Limb (tissue), 2 donors: ENCODE measurements around the gene TRIP6.

Source experiments
- DNase-seq, 2 donors: peaks; one replicate each; pipeline ENCODE4 v3.0.0-alpha.2; 2016; ENCODE audit errors: extremely low spot score in 2 of 2

The TRIP6 gene

DNA sequence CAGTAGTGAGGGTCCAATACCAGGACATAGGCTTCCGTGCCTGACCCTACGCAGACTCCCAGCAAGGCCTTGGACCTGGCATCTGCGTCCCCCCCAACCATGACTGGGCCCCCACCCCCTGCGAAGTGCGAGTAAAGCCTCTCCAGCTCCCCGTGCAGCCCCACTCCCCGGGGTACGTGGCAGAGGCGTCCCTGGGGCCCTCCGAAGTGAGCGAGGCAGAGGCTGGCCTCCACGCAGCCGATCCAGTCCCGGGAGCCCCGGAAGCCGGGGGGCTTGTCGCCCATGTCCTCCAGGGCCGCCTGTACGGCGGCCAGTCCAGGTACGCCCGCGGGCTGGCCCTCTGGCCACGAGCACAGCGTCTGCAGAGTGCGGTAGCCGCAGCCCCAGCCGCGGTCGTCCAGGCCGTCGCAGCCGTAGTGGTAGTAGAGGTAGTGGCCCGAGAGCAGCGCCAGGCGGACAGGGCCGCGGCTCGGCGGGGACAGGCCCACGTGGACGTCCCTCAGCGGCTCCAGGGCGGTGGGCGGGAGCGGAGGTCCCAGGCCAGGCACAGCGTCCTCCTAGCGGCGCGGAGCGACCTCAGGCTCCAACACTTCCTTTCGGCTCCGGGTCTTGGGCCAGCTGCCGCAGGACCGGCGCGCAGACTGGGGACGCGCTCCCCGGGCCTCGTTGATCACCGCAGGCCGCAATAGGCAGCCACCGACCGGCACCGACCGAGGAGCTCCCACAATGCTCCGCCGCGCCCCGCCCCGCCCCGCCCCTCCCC, 22.0 kb downstream of the TRIP6 start, which contains the start of gene UFSP1:
TSS of gene UFSP1 (minus strand) at position 728 of the 763 bp plus-strand sequence. CDS start at position 284, 444 bp downstream.
- DNase-seq: no peak

DNA sequence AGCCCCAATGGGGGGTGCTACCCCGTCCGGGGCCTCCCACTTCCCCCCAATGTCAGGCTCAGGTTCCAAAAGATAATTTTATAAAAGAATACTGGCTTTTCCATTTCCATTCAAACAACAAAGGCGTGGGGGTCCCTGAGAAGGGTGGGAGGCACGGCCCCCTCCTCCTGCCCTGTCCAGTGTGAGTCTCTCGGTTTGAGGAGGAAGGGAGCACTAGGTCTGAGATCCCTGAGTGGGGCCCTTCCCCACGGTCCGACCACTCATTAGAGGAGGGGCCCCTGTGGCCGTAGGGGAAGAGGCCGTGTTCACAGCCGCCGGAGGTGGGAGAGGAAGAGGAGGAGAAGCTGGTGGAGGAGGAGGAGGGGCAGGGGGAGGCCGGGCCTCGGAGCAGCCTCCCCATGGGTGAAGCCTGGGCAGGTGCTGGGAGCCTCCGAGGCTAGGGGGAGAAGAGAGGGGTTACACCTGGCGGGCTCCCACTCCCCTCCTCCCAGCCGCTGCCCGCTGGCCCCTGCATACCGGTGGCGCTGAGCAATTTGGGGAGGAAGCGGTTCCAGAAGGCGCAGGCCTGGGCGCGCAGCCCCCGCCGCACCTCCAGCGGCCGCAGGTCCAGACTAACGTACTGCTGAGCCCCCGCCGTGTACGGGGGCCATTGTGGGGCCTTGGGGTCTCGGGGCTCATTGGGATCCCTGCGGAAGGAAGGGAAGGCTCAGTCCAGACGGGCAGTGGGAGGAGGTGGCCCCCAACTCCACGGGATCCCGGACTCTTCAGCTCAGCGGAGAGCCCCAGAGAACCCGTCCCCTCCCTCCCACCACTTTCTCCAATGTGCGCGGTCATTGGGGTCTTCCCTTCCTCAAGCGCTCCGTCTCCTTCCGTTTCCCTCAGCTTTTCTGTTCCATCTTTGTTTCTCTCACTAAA, 23.7 kb downstream of the TRIP6 start:
- DNase-seq: peak in 1 of 2 donors; percentile 64

DNA sequence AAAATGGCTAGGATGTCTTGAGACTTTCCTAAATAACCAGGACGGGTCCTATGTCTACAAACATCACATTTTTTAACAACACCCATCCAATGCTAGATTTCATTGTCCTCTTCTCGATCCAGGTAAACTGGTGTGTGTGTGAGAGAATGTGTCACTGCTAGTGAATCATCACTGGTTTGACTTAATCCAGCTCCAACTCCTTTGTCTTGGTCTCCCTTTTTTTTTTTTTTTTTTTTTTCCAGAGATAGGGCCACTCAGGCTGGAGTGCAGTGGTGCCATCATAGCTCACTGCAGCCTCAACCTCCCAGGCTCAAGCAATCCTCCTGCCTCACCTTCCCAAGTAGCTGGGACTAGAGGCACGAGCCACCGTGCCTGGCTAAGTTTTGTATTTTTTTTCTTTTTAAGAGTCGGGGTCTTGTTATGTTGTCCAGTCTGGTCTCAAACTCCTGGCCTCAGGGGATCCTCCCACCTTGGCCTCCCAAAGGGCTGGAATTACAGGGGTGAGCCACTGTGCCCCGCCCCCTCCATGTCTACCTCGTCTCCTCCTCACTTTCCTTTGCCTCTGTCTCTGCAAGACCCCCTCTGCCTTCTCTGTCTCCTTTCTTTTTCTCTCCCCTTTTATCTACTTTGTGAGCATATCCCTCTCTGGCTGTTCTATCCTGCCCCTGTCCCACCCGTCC, 24.5 kb downstream of the TRIP6 start:
- no peak for DNase-seq

DNA sequence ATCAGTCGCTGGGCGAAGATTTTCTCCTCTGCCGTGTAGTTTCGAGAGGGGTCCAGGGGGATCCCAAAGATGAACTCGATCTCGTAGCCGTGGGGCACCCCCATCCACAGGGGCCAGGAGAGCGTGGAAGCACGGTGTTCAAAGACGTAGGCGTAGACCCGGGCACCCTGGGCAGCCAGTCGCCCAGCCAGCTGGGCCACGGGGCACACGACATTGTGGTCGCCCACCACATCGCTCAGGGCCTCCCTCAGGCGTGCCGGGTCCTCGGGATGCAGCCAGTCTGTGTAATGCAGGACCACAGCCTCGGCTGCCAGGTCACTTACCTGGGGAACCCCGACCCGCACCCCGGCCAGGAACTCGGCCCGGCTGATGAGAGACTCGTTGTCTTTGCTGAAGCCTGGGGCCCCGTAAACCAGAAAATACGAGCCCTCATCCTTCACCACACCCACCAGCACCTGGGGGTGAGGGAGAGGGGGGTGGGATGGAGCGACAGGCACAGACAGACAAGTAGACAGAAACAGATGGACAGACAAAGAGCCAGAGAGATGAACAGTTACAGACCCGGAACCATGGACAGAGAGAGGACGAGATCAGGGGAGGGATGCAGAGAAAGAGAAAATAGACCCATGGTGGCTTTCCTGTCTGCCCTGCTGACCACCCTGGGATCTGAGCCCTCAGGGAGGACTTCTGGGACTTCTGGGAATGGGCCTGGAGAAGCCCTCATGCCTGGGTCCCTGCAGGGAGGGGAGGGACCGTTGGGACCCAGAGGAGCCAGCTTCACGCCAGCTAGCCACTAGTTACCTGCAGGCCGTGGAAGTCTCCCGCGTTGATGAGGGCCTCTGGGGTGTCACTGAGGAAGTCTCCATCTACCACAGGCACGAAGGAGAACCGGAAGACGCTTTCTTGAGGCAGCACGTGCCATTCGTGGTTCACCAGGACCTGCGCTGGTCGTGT, 25.5 kb downstream of the TRIP6 start:
- DNase-seq: no peak

DNA sequence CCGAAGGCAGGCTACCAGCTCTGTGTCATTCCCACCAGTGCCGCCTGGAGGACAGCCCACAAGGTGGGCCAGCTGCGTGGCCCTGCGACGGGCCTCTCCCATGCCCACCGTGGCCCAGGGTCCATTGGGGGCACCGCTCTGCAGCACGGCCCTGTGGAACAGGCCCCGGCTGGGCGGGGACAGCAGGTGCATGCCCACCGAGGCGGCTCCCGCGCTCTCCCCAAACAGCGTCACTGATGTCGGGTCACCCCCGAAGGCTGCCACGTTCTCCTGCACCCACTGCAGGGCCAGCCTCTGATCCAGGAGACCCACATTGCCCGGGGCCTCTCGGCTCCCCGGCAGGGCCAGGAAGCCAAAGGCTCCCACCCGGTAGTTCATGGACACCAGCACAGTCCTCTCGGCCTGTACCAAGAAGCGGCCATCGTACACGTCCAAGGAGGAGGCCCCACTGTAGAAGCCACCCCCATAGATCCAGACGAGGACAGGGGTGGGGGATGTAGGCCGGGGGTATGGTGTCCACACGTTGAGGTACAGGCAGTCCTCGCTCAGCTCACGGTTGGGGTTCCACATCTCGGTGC, 26.2 kb downstream of the TRIP6 start:
- DNase-seq: no peak

DNA sequence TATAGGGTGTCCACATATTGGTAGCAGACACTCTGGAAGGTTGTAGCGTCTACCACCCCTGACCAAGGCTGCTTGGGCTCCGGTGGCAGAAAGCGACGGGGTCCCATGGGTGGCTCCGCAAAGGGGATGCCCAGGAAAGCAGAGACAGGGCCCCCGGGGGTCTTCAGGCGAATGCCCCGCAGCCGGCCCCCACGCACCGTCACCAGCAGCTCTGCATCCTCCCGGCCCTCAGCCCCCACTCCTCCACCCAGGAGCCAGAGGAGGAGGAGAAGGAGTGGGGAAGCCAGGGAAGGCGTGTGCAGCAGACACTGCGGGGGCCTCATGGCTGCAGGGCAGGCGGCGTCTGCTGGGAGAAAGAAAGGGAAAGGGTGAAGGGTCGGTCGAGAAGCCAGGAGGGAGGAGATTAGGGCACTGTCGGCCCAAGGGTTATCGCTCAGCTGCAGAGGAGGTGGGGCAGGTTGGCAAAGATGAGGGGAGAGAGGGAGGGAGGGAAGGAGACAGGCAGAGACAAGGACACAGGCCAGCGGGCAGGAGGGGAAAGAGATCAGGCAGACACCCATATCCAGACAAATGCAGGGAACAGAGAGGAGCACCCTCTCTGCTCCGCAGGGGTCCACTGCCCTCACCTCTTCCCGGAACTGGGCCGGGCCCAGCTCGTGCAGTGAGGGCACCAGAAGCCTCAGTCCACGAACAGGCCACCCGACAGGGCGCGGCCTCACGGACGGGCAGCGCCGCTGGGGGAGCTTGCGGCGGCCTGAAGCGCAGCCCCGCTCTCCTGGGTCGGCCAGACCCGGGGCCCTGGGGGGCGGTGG, 26.9 kb downstream of the TRIP6 start:
- peak in 1 of 2 donors; percentile 46 for DNase-seq

DNA sequence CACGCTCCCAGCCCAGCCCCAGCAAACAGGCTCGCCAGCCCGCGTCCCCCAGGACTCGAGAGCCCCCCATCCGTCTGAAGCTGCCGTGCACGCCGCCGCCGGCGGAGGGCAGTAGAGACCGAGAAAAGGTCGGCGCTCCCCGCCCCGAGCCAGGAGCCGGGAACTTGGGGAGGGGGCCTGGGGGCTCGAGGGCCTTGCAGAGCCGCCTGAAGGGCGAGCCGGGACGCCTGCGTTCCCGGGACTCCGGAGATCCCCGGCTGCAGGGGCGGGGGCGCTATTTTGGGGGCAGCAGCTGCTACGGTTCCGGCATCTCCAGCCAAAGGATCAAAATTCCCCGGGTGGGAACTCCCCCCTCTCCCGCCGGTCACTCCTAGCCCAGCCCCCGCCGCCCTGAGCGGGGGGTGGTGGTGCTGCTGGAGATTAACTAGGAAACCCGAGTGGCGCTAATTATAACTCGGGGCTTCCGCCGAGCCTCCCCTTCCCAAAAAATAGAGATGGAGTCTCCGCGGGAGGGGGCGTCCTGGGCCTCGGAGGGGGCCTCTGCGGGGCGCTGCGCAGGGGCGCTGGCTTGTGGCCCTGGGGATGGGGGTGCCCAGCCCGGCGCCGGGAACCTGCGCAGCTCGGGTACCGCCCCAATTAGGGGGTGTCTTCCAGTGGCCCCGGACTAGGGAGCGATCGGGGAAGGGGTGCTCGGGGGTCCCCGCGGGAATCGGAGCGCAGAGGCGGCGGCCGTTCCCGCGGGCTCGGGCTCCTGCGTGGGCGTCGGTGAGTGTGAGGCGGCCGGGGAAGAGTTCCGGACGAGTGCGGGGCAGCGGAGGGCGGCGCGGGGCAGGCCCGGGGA, 27.9 kb downstream of the TRIP6 start:
- peak in 1 of 2 donors; percentile 92 for DNase-seq

DNA sequence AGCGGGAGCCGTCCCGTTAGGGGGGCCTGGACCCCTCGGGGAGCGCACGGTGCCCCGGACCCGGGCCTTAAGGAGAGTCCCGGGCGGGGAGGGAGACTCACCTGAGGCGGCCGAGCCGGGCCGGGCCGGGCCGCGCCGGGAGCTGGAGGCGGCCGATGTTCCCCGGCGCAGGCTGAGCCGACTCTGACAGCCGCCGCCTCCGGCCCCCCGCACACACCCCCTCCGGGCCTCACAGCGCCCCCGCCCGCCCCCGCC, 28.4 kb downstream of the TRIP6 start, which contains the start of gene ACHE:
TSS of gene ACHE (minus strand) at position 188 of the 255 bp plus-strand sequence. CDS start 1,656 bp downstream, outside the sequence.
- no peak for DNase-seq

DNA sequence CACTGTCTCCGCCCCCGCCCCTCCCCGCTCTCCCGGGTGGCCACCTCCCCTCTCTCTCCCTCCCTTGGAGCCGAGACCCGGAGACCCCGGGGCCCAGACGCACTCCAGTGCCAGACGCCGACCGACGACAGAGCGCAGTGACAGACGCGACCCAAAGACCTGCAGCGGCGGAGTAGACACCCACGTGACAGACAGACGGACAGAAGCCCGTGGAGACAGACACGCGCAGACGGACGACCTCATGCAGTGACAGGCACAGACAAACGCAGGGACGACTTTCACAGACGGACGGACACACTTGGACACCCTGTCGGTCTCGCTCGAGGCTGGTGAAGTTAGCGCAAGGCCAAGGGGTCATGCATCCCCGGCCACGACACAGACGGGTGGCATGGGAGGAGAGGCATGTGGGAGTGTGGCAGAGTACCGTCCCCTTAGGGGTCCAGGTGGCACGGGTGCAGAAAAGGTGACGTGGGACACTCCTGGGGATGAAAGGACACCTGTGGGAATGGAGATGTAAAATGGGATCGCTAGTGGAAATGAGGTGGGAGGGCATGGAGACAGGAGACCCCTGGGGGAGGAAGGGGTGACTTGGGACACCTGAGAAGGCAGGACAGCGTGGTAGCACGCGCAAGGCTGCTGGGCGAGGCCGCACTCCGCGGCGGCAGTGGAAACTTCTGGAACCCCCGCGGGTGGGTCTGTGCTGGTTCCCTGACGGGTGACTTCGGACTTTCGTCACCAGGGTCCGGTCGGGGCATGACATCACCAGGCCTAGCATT, 29.0 kb downstream of the TRIP6 start:
- peak in 1 of 2 donors; percentile 81 for DNase-seq

DNA sequence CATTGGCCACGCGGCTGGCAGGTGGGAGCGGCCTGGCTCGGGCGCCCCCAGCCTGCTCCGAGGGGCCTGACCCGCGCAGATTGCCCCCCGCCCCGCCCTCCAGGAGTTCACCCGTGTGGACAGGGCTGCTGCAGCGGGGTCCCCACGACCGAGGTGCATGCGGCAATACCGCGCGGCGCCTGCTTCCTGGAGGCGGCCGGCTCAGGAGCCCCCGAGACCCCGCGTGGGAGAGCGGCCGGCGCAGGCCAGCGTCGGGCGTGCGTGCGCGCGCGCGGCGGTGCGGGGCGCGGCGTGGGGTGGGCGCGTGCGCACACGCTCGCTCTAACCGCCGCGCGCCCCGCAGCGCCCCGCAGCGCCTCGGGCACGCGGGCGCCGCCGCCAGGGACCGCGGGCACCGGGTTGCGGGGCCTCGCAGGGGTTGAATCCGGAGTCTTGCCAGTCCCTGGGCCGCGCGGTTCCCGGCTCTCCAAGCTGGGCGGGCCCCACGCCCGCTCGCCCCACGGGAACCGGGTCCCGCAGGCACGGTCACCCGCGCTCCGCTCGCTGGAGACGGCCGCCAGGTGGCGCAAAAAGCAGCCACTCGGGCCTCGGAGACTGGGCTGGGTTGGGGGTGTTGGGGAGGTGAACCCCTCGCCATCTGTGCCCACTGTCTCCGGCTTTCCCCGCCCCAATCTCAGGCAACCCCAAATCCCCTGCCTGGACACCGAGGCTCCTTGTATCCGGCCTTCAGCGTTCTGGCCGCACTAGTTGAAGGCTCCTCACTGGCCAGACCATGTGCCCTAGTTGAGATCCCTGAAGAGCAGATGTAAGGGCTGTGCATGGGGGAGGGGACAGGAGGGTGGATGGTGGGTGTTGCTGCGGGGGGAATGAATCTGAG, 29.8 kb downstream of the TRIP6 start:
- DNase-seq: peak in 1 of 2 donors; percentile 80

DNA sequence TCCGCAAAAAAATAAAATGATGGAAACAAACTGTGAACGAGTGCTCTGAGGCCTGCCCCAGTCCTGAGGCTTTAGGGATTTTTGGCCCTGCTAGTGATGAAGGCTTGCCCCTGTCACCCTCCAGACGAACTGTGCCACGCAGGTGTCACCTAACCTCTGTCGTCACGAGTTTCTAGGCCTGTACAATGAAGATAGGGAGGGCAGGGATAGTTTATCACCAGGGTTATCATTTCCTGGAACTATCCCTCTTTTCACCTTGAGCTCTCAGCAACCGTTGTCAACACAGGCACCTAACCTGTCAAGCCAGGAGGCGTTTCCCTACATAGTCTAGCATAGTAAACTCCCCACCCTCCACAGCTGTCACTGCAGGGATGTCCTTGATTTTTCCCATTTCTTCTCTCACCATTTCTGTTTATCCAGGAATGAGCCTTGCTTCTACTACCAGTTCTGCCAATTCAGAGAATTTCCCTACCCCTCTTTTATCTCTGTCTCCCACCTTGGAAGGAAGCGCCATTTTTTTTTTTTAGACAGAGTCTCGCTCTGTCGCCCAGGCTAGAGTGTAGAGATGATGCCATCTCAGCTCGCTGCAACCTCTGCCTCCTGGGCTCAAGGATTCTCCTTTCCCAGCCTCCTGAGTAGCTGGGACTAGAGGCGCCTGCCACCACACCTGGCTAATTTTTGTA, 30.7 kb downstream of the TRIP6 start:
- no peak for DNase-seq

DNA sequence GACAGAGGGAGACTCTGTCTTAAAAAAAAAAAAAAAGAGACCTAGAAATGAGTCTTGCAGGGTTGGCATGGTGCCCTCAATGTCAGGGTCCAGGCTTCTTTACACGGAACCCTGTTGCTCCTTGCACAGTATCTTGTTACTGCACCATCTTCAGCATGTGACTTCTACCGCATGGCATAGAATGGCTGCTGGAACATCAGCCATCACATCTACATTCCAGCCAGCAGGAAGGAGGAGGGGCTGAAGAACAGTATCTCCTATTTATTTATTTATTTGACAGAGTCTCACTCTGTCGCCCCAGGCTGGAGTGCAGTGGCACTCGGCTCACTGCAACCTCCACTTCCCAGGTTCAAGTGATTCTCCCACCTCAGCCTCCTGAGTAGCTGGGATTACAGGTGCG, 32.2 kb downstream of the TRIP6 start:
- DNase-seq: no peak

DNA sequence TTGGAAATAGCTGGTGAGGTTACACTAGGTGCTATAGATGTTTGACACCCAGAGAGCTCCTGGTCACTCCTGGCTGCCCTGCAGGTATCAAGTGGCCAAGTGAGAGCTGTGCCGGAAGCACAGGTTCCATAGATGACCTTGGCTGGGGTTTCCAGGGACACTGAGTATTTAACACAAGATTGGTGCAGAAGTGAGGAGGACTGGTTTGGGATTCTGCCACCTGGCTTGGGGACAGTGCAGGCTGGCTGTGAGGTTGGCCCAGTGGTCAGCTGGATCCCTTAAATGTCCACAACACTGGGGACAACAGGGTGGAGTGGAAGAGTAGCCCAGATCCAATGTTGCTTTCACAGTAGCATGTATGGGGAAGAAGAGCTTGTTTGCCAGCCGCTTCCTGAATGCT, 33.8 kb downstream of the TRIP6 start:
- DNase-seq: no peak

DNA sequence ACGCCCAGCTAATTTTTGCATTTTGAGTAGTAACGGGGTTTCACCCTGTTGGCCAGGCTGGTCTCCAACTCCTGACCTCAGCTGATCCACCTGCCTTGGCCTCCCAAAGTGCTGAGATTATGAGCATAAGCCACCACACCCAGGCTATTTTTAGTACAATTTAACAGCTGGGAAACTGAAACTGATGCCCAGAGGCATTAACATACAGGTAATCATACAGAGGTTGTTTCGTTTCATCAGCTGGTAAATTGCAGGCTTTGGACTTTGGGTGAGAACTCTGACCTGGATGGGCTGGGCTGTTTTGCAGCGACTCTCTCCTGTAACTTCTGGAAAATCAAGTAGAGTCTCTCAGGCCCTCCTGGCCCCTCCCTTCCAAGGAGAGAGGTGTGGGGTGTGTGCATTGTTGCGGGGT, 34.7 kb downstream of the TRIP6 start:
- DNase-seq: no peak

DNA sequence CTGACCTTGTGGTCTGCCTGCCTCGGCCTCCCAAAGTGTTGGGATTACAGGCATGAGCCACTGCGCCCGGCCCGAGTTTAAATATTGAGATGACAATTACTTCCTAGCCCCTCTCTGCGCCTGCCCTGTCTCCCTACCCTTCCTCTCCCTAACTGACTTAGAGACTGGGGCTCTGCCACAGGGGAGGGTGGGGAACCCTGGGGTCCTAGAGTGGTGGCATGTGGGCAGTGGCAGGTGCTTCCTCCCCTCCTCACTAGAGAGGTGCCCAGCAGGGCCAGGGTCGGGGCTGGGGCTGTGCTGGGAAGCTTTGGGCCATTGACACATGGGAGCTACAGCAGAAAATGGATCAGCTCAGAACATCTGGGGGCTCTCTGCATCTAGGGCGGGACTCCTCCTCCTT, 35.5 kb downstream of the TRIP6 start:
- no peak for DNase-seq

DNA sequence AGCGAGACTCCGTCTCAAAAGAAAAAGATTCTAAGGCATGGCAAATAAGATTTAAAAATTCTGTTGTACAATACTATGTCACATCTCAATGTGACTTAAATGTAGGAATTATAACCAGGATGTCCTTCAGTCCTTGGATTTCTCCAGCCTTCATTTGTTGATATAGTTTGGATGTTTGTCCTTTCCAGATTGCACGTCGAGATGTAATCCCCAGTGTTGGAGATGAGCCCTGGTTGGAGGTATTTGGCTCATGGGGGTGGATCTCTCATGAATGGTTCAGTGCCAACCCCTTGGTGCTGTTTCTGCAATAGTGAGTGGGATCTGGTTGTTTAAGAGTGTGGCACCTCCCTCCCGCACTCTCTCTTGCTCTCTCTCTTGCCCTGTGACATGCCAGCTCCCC, 41.3 kb downstream of the TRIP6 start:
- DNase-seq: no peak
